ENCODE results near the gene MLN.

Gene MLN

DNA sequence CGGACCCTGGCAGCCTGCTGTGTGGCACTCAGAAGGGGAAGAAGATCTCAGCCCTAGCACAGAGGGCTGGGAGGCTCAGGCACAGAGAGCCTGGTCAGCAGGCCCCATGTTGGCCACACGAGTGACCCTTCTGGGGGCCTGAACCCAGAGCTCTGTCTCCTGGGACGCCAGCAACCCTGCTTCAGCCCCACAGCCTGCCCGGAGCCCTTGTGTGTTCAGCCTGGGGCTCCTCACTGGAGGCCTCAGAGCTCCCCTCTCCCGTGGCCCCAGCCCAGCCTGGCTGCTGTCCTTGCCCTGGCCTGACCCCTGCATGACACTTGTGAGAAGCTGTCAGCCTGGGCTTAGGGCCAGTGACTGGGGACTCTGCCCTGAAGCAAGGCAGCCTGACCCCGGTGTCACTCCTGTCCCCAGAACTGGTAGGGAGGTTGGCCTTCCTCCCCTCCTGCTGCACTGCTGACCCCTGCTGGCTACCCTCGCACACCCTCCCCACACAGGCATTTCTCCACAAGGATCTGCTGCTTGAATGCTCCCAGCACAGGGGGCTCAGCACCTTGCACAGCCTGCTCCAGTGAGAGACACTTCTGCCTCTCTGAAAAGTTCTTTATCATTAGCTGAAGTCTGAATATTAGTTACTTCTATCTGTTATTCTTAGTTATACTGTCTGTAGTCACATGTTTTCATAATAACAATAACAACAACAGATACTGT is 41.7 kb downstream of the MLN start:
- peak; percentile 50 for DNase-seq (ENCODE audit: insufficient read length, low spot score)
- FAIRE-seq = peak; percentile 52
- TF ChIP-seq PAX5 (IDR thresholded peaks at IDR 0.05; ENCODE audit: insufficient read depth, low read length, severe bottlenecking) = no peak
- TF ChIP-seq POU2F2 (IDR thresholded peaks at IDR 0.05; ENCODE audit: low read depth, low read length) = no peak
- no peak for TF ChIP-seq POLR2A (IDR thresholded peaks at IDR 0.05; ENCODE audit: low read depth, low read length)
- no peak for TF ChIP-seq POLR2AphosphoS5 (IDR thresholded peaks at IDR 0.05; ENCODE audit: low read depth, low read length)
- no peak for TF ChIP-seq TAF1 (IDR thresholded peaks at IDR 0.05; ENCODE audit: low read depth, low read length)
- TF ChIP-seq SPI1 (IDR thresholded peaks at IDR 0.05; ENCODE audit: low read depth, low read length) = no peak

DNA sequence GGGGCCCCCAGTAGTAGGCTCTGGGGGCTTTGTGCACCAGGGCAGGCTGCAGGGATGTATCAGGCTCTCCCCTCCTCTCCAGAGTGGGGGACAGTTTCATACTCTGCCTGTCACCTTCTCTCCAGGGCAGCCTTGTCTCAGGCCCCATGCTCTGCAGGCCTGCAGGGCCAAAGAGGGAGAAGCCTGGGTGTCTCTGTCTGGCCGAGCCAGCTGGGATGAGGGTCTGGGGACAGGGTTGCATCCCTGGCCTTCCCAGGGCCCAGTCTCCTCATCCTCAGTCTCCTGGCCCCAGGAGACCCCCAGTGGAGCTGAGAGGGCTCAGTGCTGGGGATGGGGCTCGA is 42.3 kb downstream of the MLN start:
- FAIRE-seq (no peak), DNase-seq (ENCODE audit: insufficient read length, low spot score) (no peak)
- TF ChIP-seq TAF1 (IDR thresholded peaks at IDR 0.05; ENCODE audit: low read depth, low read length) (no peak), SPI1 (IDR thresholded peaks at IDR 0.05; ENCODE audit: low read depth, low read length) (no peak), POLR2A (IDR thresholded peaks at IDR 0.05; ENCODE audit: low read depth, low read length) (no peak), POU2F2 (IDR thresholded peaks at IDR 0.05; ENCODE audit: low read depth, low read length) (no peak), POLR2AphosphoS5 (IDR thresholded peaks at IDR 0.05; ENCODE audit: low read depth, low read length) (no peak), PAX5 (IDR thresholded peaks at IDR 0.05; ENCODE audit: insufficient read depth, low read length, severe bottlenecking) (no peak)

DNA sequence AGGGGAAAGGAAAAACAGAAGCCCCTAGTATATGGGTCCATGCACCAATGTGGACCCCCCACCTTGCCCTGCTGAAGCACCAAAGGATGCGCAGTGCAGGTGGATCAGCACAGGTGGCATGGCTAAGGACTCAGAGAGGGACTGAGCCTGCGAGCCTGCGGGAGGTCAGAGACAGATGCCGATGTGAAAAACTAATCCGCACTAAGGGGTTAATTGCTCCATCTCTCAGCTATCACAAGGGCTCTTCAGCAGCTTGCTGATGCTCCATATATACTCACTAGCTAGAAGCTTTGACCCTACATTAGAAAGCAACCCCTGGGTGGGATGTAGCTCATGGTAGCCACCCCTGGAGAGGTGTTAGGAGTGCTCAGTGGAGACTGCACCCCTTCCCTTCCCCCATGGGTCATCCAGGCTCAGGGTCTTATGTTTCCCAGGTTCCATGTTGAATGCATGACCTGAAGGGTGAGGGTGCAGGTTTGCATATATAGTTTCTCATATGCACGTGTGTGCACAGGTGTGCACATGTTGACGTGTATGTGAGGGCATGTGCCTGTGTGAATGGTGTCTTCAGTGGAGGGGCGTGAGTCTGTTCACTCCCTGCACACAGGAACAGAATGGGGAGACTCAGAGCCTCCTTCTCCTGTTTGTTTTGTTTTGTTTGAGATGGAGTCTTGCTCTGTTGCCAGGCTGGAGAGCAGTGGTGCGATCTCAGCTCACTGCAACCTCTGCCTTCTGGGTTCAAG is 43.7 kb downstream of the MLN start:
- FAIRE-seq = no peak
- TF ChIP-seq TAF1 (IDR thresholded peaks at IDR 0.05; ENCODE audit: low read depth, low read length) = no peak
- TF ChIP-seq POU2F2 (IDR thresholded peaks at IDR 0.05; ENCODE audit: low read depth, low read length) = no peak
- TF ChIP-seq SPI1 (IDR thresholded peaks at IDR 0.05; ENCODE audit: low read depth, low read length) = no peak
- no peak for TF ChIP-seq POLR2AphosphoS5 (IDR thresholded peaks at IDR 0.05; ENCODE audit: low read depth, low read length)
- no peak for TF ChIP-seq POLR2A (IDR thresholded peaks at IDR 0.05; ENCODE audit: low read depth, low read length)
- TF ChIP-seq PAX5 (IDR thresholded peaks at IDR 0.05; ENCODE audit: insufficient read depth, low read length, severe bottlenecking) = no peak
- no peak for DNase-seq (ENCODE audit: insufficient read length, low spot score)

DNA sequence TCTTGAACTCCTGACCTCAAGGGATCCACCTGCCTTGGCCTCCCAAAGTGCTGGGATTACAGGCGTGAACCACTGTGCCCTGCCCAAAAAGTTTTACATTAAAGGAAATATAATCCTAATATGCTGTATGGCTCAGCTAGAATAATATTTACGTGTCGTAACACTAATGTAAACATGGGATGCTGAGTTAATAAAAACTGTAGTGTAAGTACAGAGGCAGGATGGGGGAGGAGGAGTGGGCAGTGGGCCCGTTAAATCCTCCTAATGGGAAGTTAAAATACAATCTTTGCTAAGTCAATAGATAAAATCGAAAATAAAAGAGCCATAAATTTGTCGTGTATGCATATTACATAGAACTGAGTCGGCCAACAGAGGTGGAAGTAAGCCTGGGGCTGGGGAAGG is 45.0 kb downstream of the MLN start:
- FAIRE-seq (no peak), DNase-seq (ENCODE audit: insufficient read length, low spot score) (no peak)
- no peak for TF ChIP-seq POU2F2 (IDR thresholded peaks at IDR 0.05; ENCODE audit: low read depth, low read length)
- no peak for TF ChIP-seq SPI1 (IDR thresholded peaks at IDR 0.05; ENCODE audit: low read depth, low read length)

DNA sequence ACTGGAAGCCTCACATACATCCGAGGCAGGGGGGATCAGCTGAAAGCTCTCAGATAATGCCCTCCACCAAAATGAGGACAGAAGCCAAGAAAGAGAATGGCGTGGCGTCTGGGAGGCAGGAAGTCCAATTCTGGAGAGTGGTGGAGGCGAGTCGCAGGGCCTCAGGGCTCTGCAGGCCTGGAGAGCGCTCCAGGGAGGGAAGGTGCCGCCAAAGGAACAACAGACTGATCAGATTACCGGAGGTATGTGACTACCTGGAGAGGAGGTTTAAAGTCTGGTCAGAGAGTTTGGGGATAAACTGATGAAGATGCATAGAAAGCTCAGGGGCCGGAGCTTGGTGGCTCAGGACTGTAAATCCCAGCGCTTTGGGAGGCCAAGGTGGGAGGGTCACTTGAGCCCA is 45.9 kb downstream of the MLN start:
- TF ChIP-seq POLR2A (IDR thresholded peaks at IDR 0.05; ENCODE audit: low read depth, low read length) = no peak
- no peak for TF ChIP-seq SPI1 (IDR thresholded peaks at IDR 0.05; ENCODE audit: low read depth, low read length)
- no peak for TF ChIP-seq PAX5 (IDR thresholded peaks at IDR 0.05; ENCODE audit: insufficient read depth, low read length, severe bottlenecking)
- TF ChIP-seq TAF1 (IDR thresholded peaks at IDR 0.05; ENCODE audit: low read depth, low read length) = no peak
- no peak for TF ChIP-seq POU2F2 (IDR thresholded peaks at IDR 0.05; ENCODE audit: low read depth, low read length)
- TF ChIP-seq POLR2AphosphoS5 (IDR thresholded peaks at IDR 0.05; ENCODE audit: low read depth, low read length) = no peak
- DNase-seq (ENCODE audit: insufficient read length, low spot score) (no peak), FAIRE-seq (no peak)

DNA sequence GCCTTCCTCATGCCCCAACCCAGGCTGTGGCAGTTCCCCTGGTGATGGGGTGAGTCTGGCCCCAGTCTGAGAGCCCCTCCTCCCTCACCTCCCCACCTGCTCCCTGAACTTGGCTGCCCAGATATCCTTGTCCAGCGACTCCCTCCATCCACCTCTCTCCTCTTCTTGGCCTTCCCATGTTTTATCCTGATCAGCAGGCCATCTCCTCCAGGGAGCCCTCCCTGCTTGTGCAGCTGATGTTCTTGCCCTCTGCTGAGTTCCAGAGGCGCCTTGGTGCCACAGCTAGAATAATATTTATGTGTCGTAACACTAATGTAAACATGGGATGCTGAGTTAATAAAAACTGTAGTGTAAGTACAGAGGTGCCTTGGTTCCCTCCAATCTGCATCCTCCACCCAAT is 46.7 kb downstream of the MLN start:
- FAIRE-seq (no peak), DNase-seq (ENCODE audit: insufficient read length, low spot score) (no peak)
- no peak for TF ChIP-seq POLR2AphosphoS5 (IDR thresholded peaks at IDR 0.05; ENCODE audit: low read depth, low read length)
- TF ChIP-seq SPI1 (IDR thresholded peaks at IDR 0.05; ENCODE audit: low read depth, low read length) = no peak
- TF ChIP-seq TAF1 (IDR thresholded peaks at IDR 0.05; ENCODE audit: low read depth, low read length) = no peak
- no peak for TF ChIP-seq PAX5 (IDR thresholded peaks at IDR 0.05; ENCODE audit: insufficient read depth, low read length, severe bottlenecking)
- TF ChIP-seq POLR2A (IDR thresholded peaks at IDR 0.05; ENCODE audit: low read depth, low read length) = no peak
- TF ChIP-seq POU2F2 (IDR thresholded peaks at IDR 0.05; ENCODE audit: low read depth, low read length) = no peak

DNA sequence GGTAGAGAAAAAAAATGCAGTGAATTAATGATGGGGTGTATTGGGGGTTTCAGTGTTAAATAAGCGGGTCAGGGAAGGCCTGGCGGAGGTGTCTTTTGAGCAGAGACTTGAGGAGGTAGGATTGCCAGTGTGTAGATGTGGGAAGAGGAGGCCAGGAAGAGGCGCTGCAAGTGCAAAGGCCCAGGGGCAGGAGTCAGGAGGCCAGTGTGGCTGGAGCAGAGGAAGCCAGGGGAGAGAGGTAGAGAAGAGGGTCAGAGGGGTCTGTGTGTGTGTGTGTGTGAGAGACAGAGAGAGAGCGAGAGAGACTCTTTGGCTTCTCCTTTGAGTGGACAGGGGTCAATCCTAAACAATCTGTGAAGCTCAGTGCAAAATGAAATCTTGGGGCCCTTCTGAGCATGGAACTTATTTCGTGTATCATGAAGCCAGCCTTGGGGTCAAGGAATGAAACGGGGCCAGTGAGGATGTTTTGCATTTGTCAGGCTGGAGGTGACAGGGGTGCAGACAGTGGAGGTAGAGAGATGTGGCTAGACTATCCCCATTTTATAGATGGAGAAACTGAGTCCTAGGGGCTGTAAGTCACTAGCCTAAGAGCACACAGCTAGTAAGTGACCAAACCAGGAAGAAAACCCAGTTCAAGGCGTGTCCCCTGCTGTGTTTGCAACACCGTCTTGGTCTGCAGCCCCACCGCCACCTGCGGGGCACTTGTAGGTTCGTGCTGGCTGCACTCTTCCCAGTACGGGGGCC is 47.4 kb downstream of the MLN start:
- TF ChIP-seq TAF1 (IDR thresholded peaks at IDR 0.05; ENCODE audit: low read depth, low read length) (no peak), POU2F2 (IDR thresholded peaks at IDR 0.05; ENCODE audit: low read depth, low read length) (no peak), PAX5 (IDR thresholded peaks at IDR 0.05; ENCODE audit: insufficient read depth, low read length, severe bottlenecking) (no peak), SPI1 (IDR thresholded peaks at IDR 0.05; ENCODE audit: low read depth, low read length) (no peak), POLR2AphosphoS5 (IDR thresholded peaks at IDR 0.05; ENCODE audit: low read depth, low read length) (no peak), POLR2A (IDR thresholded peaks at IDR 0.05; ENCODE audit: low read depth, low read length) (no peak)
- FAIRE-seq (no peak), DNase-seq (ENCODE audit: insufficient read length, low spot score) (no peak)

DNA sequence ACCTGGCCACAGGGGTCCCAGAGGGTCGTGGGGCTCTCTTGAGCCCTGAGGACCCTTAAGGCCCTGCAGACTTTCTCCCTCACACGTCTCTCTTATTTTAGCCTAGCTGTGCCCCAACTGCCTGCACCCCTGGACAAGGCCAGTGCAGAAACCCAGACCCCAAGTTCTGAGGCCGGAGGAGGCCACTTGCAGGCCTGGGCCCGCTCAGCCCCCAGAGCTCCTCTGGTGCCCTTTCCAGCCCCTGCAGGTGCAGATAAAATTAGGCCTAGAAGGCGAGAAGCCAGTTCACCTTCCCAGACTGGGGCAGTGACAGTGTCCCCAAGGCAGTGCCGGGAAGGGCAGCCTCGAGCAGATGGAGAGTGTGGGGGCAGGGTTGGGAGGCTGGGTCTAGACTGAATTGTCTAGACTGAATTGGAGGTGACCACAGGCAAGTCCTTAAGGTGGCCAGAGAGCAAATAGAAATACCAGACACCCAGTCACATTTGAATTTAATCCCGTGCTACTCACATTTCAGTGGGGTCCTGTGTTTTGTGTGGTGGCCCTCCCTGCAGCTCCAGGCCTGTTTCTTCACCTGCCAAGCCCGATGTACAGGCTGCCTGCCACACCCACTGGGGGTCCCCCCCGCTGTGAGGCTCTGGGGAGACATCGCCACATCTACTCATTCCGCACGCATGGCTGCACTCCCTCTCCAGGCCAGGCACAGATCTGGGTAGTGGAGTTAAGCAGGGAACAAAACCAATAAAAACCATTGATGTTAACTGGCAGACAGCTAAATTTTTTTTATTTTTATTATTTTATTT is 48.5 kb downstream of the MLN start:
- FAIRE-seq = no peak
- TF ChIP-seq SPI1 (IDR thresholded peaks at IDR 0.05; ENCODE audit: low read depth, low read length) (no peak), PAX5 (IDR thresholded peaks at IDR 0.05; ENCODE audit: insufficient read depth, low read length, severe bottlenecking) (peak; percentile 33)
- no peak for DNase-seq (ENCODE audit: insufficient read length, low spot score)

DNA sequence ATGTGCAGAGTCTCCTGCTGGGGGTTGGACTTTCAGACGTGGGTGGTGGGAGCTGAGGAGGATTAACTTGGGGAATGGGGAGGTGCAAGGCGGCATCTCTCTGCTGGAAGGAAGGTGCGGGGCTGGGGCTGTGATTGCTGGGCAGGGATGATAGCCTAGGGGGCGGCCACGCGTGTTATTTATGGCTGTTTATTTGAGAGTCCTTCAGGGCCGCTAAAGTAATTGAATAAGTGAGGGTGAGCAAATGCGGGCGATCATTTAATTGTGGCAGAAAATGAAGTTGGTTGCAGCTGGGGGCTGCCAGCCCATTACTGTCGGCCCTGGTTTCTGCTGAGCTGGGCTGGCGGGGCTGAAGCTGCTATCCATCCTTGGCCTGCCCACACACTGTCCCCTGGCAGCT is 49.6 kb downstream of the MLN start:
- TF ChIP-seq POLR2AphosphoS5 (IDR thresholded peaks at IDR 0.05; ENCODE audit: low read depth, low read length) = no peak
- TF ChIP-seq POU2F2 (IDR thresholded peaks at IDR 0.05; ENCODE audit: low read depth, low read length) = no peak
- no peak for TF ChIP-seq POLR2A (IDR thresholded peaks at IDR 0.05; ENCODE audit: low read depth, low read length)
- TF ChIP-seq SPI1 (IDR thresholded peaks at IDR 0.05; ENCODE audit: low read depth, low read length) = no peak
- no peak for TF ChIP-seq TAF1 (IDR thresholded peaks at IDR 0.05; ENCODE audit: low read depth, low read length)
- no peak for TF ChIP-seq PAX5 (IDR thresholded peaks at IDR 0.05; ENCODE audit: insufficient read depth, low read length, severe bottlenecking)
- DNase-seq (ENCODE audit: insufficient read length, low spot score) (no peak), FAIRE-seq (no peak)

Data from GM12891 (cell line).